Endodermal cell (in vitro differentiated cells): ENCODE results near the gene HES6. TPM values are rescaled to one million over a fixed set of nuclear protein-coding genes. Genes with fewer than 3 reads are reported as not detected.

Experiments used
- DNase-seq: peaks from one replicate; pipeline ENCODE4 v3.0.0-alpha.2; 2017
- H3K27ac ChIP-seq: 2 replicates; pipeline ENCODE4 v1.5.1; 2013; ENCODE audit warnings: mild to moderate bottlenecking, low read depth, low read length, moderate library complexity
- H3K27me3 ChIP-seq: 2 replicates; pipeline ENCODE4 v1.6.1; 2013; ENCODE audit warnings: mild to moderate bottlenecking, low read length, moderate library complexity; ENCODE audit not compliant: insufficient read depth, control insufficient read depth, poor library complexity, severe bottlenecking
- H3K36me3 ChIP-seq: 2 replicates; pipeline ENCODE4 v1.7.0; 2013; ENCODE audit warnings: mild to moderate bottlenecking, low read length, moderate library complexity; ENCODE audit not compliant: control insufficient read depth, insufficient read depth
- H3K4me1 ChIP-seq: one replicate; pipeline ENCODE4 v1.7.0; 2013; ENCODE audit warnings: low read length; ENCODE audit not compliant: control insufficient read depth, insufficient read depth
- H3K4me3 ChIP-seq: 2 replicates; pipeline ENCODE4 v1.5.1; 2013; ENCODE audit warnings: mild to moderate bottlenecking, low read length, moderate library complexity
- H3K9ac ChIP-seq: 2 replicates; pipeline ENCODE4 v1.6.1; 2013; ENCODE audit warnings: mild to moderate bottlenecking, low read length, moderate library complexity; ENCODE audit not compliant: poor library complexity, severe bottlenecking; ENCODE audit errors: extremely low read depth
- H3K9me3 ChIP-seq: 2 replicates; pipeline ENCODE4 v1.6.1; 2013; ENCODE audit warnings: mild to moderate bottlenecking, low read length, moderate library complexity; ENCODE audit not compliant: control insufficient read depth
- H3K27ac Mint-ChIP-seq: 2 replicates; pipeline ENCODE4 v1.8.0; 2020; ENCODE audit warnings: mixed read lengths
- H3K27me3 Mint-ChIP-seq: 2 replicates; pipeline ENCODE4 v1.8.0; 2021; ENCODE audit warnings: mild to moderate bottlenecking, mixed read lengths; ENCODE audit not compliant: insufficient read depth
- H3K36me3 Mint-ChIP-seq: 2 replicates; pipeline ENCODE4 v1.8.0; 2020; ENCODE audit warnings: low read depth, mixed read lengths
- H3K4me1 Mint-ChIP-seq: 2 replicates; pipeline ENCODE4 v1.8.0; 2020; ENCODE audit warnings: mixed read lengths
- H3K4me3 Mint-ChIP-seq: 2 replicates; pipeline ENCODE4 v1.8.0; 2020; ENCODE audit warnings: mild to moderate bottlenecking, moderate library complexity, mixed read lengths
- H3K9me3 Mint-ChIP-seq: 2 replicates; pipeline ENCODE4 v1.8.0; 2020; ENCODE audit warnings: mild to moderate bottlenecking, mixed read lengths
- CTCF ChIP-seq: fragments of 200-600 bp; sonication (generic); conservative IDR thresholded peaks from 2 replicates; pipeline ENCODE4 v1.5.0; 2021; ENCODE audit warnings: antibody characterized with exemption, mild to moderate bottlenecking
- WGBS, 2 experiments: methylation state at CpG; one replicate each; pipeline versions ENCODE4 v1.1.5 to v1.1.7; 2013; ENCODE audit warnings: missing lambda C conversion rate in 2 of 2, mixed read lengths in 1 of 2; ENCODE audit not compliant: insufficient coverage in 1 of 2, insufficient read length in 1 of 2; 5-methylcytosine and 5-hydroxymethylcytosine counted together
- total RNA-seq, 2 donors: library from RNA; stranded (reverse); fragmentation: NEBNext Ultra II Directional in 1 of 2; extraction: Animal tissue kit (Norgen Biotek cat#: 25700) in 1 of 2; gene quantifications; 2 replicates in 1 of 2; 3 replicates in 1 of 2; pipeline ENCODE4 v1.2.1, GENCODE V29; 2021

Gene HES6
- total RNA-seq, 2 donors from 2014 or later = 17.8 to 26.3 TPM

DNA sequence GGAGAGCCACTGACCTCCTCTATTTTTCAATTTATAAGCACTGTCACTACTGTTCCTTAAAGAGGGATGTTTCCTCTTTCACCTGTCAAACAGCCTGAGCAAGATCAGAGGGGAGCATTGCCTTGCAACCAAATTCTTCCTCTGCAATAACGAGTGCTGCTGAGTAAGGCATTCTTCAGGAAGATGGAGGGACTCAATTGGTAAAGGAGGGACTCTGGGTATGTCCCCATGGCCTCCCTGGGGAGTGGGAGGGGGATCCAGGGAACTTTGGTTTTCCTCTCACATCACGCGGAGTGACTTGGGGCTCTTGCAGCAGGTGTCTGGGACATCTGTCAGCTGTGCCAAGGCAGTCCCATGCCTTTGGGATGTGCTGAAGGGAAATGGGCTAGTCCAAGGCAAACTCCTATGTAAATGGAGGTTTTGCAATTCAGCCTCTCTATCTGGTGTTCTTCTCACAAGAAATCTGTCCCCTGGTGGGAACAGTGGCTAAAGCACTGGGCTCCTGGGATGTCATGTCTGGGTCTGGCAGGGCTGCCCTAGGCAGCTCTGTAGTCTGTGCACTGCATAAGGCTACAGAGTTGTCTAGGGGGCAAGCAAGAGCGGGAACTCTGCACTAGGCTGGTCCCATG lies 14.4 kb upstream of the HES6 start:
- Histone ChIP-seq H3K4me1 (no peaks in the 10 kb centered on the region), H3K9ac (no peak overlapping the region), H3K27ac (no peak overlapping the region), H3K27me3 (no peaks in the 10 kb centered on the region), H3K4me3 (no peak overlapping the region), H3K9me3 (no peaks in the 10 kb centered on the region), H3K36me3 (peaks cover 55% of the 10 kb centered on the region)
- H3K9me3 Mint-ChIP-seq = no peaks in the 10 kb centered on the region
- peaks cover 42% of the 10 kb centered on the region for H3K36me3 Mint-ChIP-seq
- TF ChIP-seq CTCF = no peak
- H3K4me1 Mint-ChIP-seq = no peaks in the 10 kb centered on the region
- 89 to 93% methylated on average over 2 to 4 of the region's 4 CpGs for WGBS, 2 experiments
- no peak overlapping the region for H3K4me3 Mint-ChIP-seq
- no peak for DNase-seq
- no peak overlapping the region for H3K27ac Mint-ChIP-seq
- H3K27me3 Mint-ChIP-seq = no peaks in the 10 kb centered on the region

DNA sequence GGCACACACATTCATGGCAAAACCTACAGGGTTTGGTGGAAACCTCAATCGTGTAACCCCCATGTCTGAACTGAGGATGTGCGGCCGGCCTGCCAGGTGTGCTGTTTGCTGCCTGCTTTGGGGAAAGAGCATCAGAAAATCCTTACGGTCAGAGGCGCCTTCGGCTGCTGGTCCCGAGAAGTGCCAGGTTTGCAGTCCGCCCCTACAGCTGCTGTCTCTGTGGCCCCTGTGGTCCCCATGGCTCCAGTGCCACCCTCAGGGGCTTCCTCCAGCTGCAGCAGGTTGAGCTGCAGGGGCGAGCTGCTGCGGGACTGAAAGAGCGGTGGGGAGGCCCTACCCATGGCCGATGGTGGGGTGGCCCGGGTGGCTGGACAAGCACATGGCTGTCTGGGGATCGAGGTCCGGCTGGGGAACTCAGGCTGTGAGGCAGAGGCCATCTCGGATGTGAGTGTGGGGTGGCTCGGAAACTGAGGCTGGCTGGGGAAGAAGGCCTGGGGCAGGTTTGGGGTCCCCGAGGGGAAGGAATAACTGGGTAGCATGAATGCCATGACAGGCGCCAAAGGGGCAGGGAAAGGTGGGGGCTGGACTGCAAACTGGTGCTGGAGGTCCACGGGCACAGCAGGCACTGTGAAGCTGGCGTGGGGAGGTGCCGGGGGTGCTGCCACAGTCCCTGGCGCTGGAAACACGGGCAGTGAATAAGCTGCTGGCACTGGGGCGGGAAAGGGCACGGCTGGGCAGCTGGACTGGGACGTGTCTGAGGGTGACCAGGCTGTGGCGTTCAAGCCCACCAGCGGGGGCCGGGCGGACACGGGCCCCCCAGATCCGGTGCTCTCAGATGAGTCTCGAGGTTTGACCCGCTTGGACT lies 13.2 kb upstream of the HES6 start:
- Histone ChIP-seq H3K9me3 (no peaks in the 10 kb centered on the region), H3K27ac (no peak overlapping the region), H3K36me3 (peaks cover 55% of the 10 kb centered on the region), H3K27me3 (no peaks in the 10 kb centered on the region), H3K9ac (no peak overlapping the region), H3K4me3 (no peak overlapping the region), H3K4me1 (no peaks in the 10 kb centered on the region)
- no peak overlapping the region for H3K4me3 Mint-ChIP-seq
- H3K27me3 Mint-ChIP-seq = no peaks in the 10 kb centered on the region
- DNase-seq = no peak
- peaks cover 37% of the 10 kb centered on the region for H3K36me3 Mint-ChIP-seq
- H3K27ac Mint-ChIP-seq = no peak overlapping the region
- H3K4me1 Mint-ChIP-seq = no peaks in the 10 kb centered on the region
- H3K9me3 Mint-ChIP-seq = no peaks in the 10 kb centered on the region
- WGBS, 2 experiments = 94 to 98% methylated on average over 30 to 35 of the region's 35 CpGs
- no peak for TF ChIP-seq CTCF

DNA sequence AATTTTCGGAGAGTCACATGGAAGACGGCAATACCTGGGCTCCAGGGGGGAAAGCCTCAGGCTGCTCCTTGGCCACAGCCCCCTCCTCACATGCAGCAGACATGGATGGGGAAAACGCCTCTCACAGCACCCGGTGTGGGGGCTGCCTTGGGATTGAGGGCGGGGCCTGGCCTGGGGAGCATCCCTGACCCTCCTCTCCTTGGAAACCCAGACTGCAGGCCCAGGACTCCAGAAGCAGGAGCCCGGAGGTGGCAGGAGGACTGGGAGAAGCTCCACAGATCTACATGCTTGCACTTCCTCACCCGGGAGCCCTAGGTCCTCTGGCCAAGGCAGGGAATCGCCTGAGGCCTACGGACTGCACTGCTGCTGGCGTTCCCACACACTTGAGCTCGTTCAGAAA lies 12.1 kb upstream of the HES6 start:
- no peaks in the 10 kb centered on the region for H3K4me1 Mint-ChIP-seq
- no peaks in the 10 kb centered on the region for H3K27me3 Mint-ChIP-seq
- Histone ChIP-seq H3K27ac (no peak overlapping the region), H3K9ac (no peak overlapping the region), H3K4me3 (no peak overlapping the region), H3K27me3 (no peaks in the 10 kb centered on the region), H3K9me3 (no peaks in the 10 kb centered on the region), H3K36me3 (peaks cover 59% of the 10 kb centered on the region), H3K4me1 (no peaks in the 10 kb centered on the region)
- no peak for DNase-seq
- H3K27ac Mint-ChIP-seq = no peak overlapping the region
- no peak overlapping the region for H3K4me3 Mint-ChIP-seq
- TF ChIP-seq CTCF = no peak
- WGBS, 2 experiments = 94 to 96% methylated on average over 9 to 11 of the region's 11 CpGs
- H3K9me3 Mint-ChIP-seq = no peaks in the 10 kb centered on the region
- H3K36me3 Mint-ChIP-seq = peaks cover 47% of the 10 kb centered on the region
